HUDEP-2 (cell line): ENCODE measurements around the gene ZNF726.
"Not testable (repeated sequence)": the region's sequence is repeated elsewhere in the genome, so short reads cannot be mapped to it uniquely, and the experiment has no call there.

Experiments
- DNase-seq, 76 experiments: peaks; one replicate each; lab custom pipeline; 2025; ENCODE audit not compliant: unreplicated experiment in 76 of 76; lab: John Stamatoyannopoulos, UW

The ZNF726 gene

DNA sequence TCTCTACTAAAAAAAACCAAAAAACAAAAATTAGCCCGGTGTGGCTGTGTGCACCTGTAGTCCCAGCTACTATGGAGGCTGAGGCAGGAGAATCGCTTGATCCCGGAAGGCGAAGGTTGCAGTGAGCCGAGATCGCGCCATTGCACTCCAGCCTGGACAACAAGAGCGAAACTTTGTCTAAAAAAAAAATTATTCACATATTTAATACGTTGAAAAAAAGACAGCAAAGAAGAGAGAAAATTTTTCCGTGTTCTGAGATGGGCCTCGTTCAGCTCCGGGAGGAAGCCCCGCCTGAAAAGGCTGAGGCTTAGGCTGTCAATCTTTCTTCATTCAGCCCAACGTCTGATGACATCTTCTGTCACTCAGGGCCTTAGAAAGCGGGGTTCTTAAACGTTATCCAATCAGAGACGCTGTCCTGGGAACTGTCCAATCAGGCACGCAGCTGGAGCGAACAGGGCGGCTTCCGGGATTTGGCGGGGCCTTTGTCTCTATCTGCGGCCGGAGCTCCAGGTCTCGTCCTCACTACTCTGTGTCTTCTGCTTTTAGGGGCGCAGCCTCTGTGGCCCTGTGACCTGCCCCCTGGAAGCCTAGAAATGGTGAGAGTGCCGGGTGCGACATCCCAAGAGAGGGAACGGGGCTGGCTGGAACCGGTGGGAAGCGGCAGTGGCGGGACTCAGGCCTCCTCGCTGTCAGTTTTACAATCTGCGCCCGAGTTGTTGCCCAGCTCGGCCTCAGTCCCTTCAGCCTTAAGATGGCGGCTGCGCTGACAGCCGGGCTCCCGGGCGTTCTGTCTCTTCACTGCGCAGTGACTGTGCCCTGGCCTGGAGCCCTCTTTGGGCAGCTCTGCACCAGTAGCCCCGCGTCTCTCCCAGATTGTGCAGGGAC lies at the start of gene ZNF726:
TSS of gene ZNF726 (plus strand) at position 485 of the 885 bp plus-strand sequence. CDS start at position 594, 109 bp downstream.
- DNase-seq = peak in 8 of 76 experiments; percentile 2 to 20 (median 7)

DNA sequence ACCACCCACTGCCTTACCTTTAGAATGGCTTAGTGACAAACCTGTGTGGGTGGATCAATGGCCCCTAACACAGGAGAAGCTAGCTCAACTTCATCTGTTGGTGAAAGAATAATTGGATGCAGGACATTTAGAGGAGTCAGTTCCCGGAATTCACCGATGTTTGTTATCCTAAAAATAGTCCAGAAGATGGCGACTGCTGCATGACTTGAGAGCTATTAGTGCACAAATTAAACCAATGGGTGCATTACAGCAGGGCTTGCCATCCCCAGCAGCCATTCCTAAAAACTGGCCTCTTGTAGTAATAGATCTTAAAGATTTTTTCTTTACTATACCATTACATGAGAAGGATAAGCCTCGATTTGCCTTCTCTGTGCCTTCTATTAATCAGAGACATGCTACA lies 46.8 kb upstream of the ZNF726 start:
- no peak for DNase-seq

DNA sequence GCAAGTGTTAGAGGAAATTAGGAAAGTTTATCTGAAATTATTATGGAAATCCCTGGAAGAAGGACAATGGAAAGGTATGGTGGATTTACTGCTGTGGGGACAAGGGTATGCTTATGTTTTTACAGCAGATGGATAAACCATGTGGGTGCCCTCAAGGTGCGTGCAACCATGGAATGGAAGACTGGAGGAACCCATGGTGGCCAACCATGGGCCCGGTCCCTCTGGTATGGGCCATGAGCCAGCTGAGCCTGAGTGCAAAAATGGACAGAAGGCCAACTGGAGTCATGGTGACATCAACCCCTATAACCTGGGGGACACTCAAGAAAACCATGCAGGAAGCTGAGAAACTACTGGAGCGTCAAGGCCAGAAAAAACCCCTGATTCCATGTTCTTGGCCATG lies 46.1 kb upstream of the ZNF726 start:
- no peak for DNase-seq

DNA sequence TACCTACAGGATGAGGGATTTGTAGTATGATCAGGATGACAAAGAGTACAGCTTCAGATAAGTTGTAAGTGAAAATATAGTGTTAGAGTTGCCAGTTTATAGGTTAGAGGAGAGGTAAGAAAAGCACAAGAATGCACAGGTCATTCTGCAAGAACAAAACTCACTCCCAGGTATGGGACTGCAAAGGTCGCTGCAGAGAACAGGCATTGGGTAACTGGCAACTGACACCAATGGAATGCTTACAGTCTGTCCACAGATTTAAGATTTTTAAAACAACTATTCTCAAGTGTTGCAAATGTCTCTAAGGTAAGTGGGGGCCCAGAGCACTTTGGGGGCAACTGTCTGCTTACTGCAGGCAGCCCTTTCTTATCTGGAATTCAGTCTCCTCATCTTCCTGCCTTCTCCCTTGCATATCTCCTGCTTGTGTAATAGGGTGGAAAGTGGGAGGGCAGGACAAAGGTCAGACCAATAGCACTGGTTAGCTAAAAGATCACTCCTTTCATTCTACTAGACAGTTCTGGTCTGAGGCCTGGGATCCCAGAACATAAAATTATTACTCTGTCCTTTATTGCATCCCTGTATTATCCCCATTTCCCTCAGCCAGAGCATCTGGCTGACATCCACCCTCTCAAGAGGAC lies 42.3 kb upstream of the ZNF726 start:
- DNase-seq = no peak

DNA sequence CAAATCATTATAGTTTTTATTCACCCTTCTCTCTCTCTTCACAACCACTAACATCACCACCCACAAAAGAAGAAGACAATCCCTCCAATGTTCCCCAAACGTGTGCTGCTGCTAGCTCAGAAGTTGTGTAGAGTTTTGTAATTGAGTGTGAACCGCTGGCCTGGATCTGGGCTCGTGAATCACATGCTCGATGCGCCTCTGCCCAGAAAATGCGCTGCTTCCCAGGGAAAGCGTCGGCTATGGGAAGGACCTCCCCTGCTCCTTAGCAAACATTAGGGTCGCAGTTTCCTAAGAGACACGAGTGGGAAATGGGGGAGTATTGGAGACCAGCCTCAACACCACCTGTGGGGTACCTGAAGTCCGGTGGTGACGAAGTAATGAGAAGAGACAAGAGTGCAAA lies 38.4 kb upstream of the ZNF726 start:
- no peak for DNase-seq

DNA sequence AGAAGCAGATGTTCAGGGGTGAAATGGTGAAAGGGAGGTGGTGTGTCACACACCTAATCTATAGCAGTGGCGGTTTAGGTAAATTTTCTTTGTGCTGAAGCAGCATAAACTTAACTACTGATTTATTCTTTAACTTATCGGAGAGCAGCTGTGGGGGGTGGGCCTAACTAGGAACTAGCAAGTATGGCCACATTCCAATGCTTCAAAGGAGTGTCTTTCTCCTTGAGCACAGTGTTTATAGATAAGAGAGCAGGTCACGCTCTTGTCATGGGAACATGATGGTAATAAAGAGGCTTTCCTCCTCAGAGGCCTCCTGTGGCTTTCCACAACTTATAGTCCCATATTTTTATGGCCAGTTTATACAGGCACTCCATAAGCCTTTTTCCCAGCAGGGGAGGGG lies 37.9 kb upstream of the ZNF726 start:
- DNase-seq = not testable (repeated sequence)

DNA sequence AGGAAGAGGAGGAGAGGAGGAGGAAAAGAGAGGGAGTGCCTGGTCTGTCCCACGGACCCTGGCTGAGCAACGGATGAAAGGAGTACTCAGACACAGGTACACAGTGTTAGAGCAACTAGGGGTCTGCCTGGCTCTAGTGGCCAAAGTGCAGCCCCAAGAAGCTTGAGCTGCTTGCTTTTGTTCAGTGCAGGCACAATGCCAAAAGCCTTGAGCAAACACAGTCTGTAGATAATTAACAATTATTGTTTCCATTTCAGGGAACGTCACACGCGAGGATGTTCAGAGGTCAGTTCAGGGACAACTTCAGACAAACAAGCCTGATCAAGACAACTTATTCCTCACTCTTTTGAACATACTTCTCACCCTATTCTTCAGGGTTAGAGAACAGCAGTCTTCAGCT lies 32.2 kb upstream of the ZNF726 start:
- DNase-seq = no peak

DNA sequence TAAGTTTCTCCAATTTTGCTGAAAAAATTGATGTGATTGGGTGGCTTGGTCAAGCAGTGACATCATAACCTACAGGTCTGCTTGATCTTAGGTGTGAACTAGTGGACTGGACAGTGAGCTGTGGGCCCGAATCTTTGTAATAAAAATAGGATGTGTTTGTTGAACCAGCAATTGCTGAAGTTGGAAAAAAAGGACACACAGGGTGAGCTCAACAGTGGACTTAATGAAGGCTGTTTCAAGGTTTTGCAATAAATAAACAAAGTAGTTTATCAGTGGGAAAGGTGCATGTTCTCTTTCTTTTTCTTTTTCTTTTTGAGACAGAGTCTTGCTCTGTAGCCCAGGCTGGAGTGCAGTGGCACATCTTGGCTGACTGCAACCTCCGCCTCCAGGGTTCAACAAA lies 30.3 kb upstream of the ZNF726 start:
- no peak for DNase-seq

DNA sequence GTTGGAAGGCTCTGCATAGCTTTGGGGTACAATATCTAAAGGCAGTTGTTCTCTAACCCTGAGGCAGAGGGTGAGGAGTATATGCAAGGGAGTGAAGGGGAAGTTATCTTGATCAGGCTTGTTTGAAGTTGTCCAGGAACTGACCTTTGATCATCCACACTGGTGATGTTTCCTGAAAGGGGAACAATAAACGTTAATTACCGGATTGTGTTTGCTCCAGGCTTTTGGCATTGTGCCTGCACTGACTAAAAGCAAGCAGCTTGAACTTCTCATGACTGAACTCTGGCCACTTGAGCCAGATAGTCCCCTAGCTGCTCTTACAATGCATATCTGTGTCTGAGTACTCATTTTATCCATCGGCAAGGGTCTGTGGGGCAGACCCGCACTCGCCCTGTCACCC lies 27.0 kb upstream of the ZNF726 start:
- DNase-seq = no peak

DNA sequence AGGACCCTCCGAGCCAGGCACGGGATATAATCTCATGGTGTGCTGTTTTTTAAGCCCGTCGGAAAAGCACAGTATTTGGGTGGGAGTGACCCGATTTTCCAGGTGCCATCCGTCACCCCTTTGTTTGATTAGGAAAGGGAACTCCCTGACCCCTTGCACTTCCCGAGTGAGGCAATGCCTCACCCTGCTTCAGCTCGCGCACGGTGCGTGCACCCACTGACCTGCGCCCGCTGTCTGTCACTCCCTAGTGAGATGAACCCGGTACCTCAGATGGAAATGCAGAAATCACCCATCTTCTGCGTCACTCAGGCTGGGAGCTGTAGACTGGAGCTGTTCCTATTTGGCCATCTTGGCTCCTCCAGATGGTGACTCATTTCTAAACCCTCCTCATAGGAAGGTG lies 18.6 kb upstream of the ZNF726 start:
- not testable (repeated sequence) for DNase-seq

DNA sequence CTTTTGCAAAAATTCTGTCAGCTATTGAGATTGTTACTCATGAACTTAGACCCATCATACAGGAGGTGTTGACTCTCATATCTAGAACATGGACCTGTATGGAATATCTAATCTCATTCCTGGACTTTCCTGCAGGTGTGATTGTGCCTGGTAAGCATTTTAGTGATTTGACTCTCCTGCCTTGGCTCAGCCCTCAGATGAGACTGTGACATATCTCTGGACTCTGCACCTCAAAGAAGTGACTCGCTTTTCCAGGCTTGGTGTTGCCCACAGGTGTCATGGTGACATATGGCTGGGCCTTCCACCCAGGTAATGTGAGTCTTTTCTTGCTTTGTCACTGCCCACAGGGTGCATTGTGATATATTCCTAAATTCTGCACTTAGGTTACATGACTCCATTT lies 17.8 kb upstream of the ZNF726 start:
- no peak for DNase-seq

DNA sequence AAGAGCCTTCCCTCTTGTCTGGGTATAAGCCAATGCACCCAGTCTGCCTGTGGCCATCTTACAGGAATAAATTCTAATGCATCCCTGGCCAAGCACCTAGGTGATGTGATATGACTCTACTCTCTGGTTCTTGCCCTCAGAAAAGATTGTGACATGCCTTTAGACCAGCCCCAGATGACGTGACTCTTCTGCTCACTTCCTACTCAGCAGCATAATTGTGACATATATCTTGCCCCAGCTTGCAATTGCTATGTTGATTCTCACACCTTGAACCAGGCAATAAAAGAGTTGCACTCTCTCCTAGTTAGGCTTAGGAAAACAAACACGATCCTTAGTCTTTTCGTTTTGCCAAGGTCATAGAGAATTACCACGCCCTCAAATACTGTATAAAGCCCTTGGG lies 13.3 kb upstream of the ZNF726 start:
- DNase-seq = no peak

DNA sequence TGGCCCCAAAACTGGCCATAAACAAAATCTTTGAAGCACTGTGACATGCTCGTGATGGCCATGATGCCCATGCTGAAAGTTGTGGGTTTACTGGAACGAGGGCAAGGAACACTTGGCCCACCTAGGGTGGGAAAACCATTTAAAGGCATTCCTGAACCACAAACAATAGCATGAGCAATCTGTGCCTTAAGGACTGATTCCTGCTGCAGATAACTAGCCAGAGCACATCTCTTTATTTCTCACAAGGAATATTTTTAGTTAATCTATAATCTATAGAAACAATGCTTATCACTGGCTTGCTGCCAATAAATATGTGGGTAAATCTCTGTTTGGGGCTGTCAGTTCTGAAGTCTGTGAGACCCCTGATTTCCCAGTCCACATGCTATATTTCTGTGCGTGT lies 10.3 kb upstream of the ZNF726 start:
- DNase-seq = no peak

DNA sequence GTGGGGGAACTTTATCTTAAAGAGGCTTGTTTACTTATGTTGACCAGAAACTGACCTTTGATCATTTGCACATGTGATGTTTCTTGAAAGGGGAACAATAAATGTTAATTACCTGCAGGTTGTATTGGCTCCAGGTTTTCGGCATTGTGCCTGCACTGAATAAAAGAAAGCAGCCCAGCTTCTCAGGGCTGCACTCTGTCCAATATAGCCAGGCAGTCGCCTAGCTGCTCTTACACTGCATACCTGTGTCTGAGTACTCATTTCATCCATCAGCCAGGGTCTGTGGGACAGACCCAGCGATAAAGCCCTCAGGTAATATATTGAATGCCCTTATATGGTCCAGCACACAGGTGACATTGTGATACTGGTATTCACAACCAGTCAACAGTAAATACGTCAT lies 8.9 kb upstream of the ZNF726 start:
- DNase-seq = no peak

DNA sequence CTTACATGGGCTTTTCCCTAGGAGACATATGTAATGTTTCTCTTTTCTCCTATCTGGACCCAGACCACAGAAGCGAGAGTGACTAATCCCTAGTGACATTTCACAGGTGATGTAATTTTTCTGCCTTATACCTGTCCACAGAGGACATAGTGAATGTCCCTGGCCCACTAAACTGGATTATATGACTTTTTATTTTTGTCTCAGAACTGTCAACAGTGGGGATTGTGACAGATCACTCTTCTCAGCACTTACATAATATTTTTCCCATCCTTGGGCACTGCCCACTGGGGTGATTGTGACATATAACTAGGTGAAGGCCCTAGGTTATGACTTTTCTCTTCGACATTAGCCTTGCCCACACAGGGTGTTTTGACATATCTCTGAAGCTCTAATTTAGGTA lies 7.9 kb upstream of the ZNF726 start:
- no peak for DNase-seq

DNA sequence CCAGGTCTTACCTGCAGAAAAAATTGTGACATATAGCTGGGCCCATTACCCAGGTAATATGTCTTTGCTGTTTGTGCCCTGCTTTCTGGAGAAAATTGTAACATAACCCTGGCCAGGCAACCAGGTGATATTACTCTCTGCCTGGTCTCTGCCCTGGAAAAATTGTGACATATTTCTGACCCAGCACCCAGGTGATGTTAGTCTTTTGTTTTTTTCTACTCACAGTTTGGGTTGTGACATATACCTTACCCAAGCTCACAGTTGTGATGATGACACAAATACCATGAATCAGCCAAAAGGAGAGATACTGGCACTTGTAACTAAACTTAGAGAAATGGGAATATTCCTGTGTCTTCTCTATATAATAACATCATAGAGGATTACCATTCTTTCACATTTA lies 6.5 kb upstream of the ZNF726 start:
- DNase-seq = no peak

DNA sequence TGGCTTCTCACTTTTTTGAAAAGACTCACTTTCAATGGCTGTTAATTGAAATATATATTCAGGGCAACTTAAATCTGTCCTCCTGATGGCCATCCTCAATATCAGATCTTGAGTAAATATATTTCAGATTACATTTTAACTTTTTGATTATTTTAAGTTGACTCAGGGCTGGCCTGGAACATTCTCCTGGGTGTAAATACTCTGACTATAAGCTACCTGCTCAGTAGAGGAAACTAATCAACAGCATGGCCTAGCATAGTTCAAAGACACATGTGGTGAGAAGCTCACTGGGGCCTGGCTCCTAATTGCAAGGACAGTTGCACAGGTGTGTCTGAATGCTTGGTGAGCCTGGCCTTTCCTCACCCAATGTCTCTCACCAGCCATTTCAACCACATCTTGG lies 5.5 kb upstream of the ZNF726 start:
- DNase-seq = no peak

DNA sequence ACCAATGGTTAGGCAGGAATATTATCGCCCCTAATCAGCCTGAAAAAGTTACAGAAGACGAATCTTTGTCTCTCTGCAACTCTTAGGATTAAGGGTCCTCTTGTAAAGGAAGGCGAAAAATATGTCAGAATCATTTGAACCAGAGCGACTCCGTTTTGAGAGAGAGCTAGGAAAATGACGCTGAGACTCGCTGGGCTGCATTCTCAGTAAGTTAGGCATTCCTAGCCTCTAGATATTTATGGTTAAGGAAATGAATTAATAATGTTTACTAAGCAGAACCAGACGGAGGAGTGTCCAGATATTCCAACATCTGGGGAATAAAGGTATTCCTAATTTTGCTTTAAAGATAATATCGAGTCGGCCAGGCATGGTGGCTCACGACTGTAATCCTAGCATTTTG lies 755 bp upstream of the ZNF726 start:
- DNase-seq = no peak

DNA sequence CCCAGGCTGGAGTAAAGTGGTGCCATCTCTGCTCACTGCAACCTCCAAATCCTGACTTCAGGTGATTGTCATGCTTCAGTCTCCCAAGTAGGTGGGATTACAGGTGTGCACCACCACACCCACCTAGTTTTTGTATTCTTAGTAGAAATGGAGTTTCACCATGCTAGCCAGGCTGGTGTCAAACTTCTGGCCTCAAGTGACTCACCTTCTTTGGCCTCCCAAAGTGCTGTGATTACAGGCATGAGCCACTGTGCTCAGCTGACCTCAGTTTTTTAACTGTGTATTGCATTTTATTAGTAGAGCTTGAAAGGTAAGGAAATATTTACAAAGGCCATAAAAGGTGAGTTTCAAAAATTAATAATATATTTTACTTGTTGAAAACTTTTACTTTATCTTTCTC lies 2.3 kb downstream of the ZNF726 start:
- no peak for DNase-seq

DNA sequence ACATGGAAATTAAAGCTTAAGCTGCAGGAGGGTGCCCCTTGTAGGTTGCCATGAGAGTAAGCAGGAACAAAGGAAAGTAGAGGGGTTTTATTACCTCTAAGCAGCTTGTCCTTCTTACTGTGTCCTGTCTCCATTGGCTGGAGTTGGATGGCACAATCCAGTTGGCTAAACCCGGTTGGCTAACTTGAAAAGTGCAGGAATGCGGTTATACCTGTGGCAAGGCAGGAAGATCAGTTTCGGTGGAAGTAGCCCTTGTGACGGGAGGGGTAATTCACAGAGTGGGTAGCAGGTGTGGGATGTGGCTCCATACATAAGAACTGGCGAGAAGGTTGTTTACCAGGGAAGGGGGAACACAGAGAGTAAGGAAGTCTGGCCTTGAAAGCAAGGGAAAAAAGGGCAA lies 3.2 kb downstream of the ZNF726 start:
- DNase-seq = no peak

DNA sequence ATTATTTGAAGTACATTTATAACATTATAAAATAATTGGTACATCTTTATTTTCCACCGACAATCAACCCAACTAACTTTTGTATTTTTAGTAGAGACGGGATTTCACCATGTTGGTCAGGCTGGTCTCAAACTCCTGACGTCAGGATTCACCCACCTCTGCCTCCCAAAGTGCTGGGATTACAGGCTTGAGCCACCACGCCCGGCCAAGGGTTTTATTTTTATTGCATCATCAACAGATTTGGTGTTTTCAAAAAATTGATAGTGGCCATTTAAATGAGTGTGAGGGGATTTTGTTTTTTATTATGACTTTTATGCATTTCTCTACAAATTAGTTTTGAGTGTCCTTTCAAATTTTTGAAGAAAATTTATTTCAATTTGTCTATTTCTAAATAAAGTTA lies 10.6 kb downstream of the ZNF726 start:
- no peak for DNase-seq

DNA sequence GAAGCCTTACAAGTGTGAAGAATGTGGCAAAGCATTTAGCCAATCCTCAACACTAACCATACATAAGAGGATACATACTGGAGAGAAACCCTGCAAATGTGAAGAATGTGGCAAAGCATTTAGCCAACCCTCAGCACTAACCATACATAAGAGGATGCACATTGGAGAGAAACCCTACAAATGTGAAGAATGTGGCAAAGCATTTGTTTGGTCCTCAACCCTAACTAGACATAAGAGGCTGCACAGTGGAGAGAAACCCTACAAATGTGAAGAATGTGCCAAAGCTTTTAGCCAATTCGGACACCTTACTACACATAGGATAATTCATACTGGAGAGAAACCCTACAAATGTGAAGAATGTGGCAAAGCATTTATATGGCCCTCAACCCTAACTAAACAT lies 18.2 kb downstream of the ZNF726 start:
- no peak for DNase-seq
